Adrenal gland (tissue), 12 donors: Measurements from ENCODE around the gene C11orf71. TPM values are rescaled to one million over a fixed set of nuclear protein-coding genes. Genes with fewer than 3 reads are reported as not detected.

Experiments used
- DNase-seq, 7 donors: peaks; one replicate each; pipeline ENCODE4 v3.0.0-alpha.2; 2019 to 2020
- H3K27ac ChIP-seq, 5 donors: fragments of 200-600 bp; sonication (generic) in 4 of 5; 1 replicate in 3 of 5; 2 replicates in 2 of 5; pipeline versions ENCODE4 v1.5.1 to v1.8.0; 2016 to 2020; ENCODE audit warnings: mild to moderate bottlenecking in 1 of 5
- H3K27me3 ChIP-seq: fragments of 200-600 bp; 2 replicates; pipeline ENCODE4 v1.8.0; 2021
- H3K36me3 ChIP-seq, 2 donors: fragments of 200-600 bp; replicated peaks in 1 of 2; 1 replicate in 1 of 2; 2 replicates in 1 of 2; pipeline versions ENCODE4 v1.5.1 to v1.8.0; 2018 to 2022
- H3K4me1 ChIP-seq, 2 donors: fragments of 200-600 bp; replicated peaks in 1 of 2; 1 replicate in 1 of 2; 2 replicates in 1 of 2; pipeline versions ENCODE4 v1.5.1 to v1.8.0; 2018 to 2021
- H3K4me3 ChIP-seq, 4 donors: fragments of 200-600 bp; sonication (generic) in 3 of 4; one replicate each; pipeline ENCODE4 v1.5.1; 2016 to 2018
- H3K9me3 ChIP-seq, 3 donors: fragments of 200-600 bp; sonication (generic) in 1 of 3; replicated peaks in 1 of 3; 1 replicate in 2 of 3; 2 replicates in 1 of 3; pipeline versions ENCODE4 v1.5.1 to v1.8.0; 2016 to 2021
- POLR2A ChIP-seq, 2 donors: fragments of 450-650 bp; IDR thresholded peaks; one replicate each; pipeline ENCODE4 v1.6.1; 2017; ENCODE audit warnings: antibody characterized with exemption in 2 of 2, mild to moderate bottlenecking in 2 of 2, moderate library complexity in 1 of 2
- WGBS, 4 donors: extraction: QIAGEN DNeasy Blood & Tissue Kit in 2 of 4; methylation state at CpG; one replicate each; pipeline versions ENCODE4 v1.1.5 to v1.1.7; 2013 to 2017; 5-methylcytosine and 5-hydroxymethylcytosine counted together
- intact Hi-C, 2 donors: fragments of 100-400 bp; cut with DNase I; formaldehyde crosslinking; loops; one replicate each; pipeline versions ENCODE4 v1.14.1 to v1.15.0; 2022 to 2023
- polyA plus RNA-seq, 3 donors: library from polyadenylated mRNA; stranded (reverse); fragments of 200-250 nt in 2 of 3; fragments of 350-450 nt in 1 of 3; fragmentation: Illumina TruSeq in 1 of 3; extraction: RNeasy Lipid Tissue Mini Kit (QIAGEN cat#74804) in 1 of 3; gene quantifications; one replicate each; pipeline ENCODE4 v1.2.3, GENCODE V29; 2013 to 2014
- total RNA-seq, 9 donors: library from RNA; depleted of rRNA in 4 of 9; stranded (reverse); fragments of >200 nt in 4 of 9; fragments of 120-200 nt in 1 of 9; fragmentation: NEBNext Ultra II Directional in 1 of 9; extraction: Animal tissue kit (Norgen Biotek cat#: 25700) in 1 of 9; gene quantifications; one replicate each; pipeline versions ENCODE4 v1.1.0 to v1.2.4, GENCODE V29; 2013 to 2023
- TF ChIP-seq, protein P1 (sequence below), 6 experiments: fragments of 450-650 bp in 4 of 6; fragments of 200-600 bp in 2 of 6; sonication (generic) in 1 of 6; IDR thresholded peaks; 1 replicate in 5 of 6; 2 replicates in 1 of 6; pipeline versions ENCODE4 v1.5.1 to v1.8.0; 2016 to 2021; ENCODE audit warnings: antibody characterized with exemption in 6 of 6, mild to moderate bottlenecking in 2 of 6, moderate library complexity in 1 of 6
- donor health status: healthy with polysubstance abuse.
- donor health status: Bipolar disorder and iron deficiency.
- donor health status: DM: yes; HTN: yes; CAD: no.
- donor health status: DM: no; HTN: no; CAD: no.
- donor health status: DM: no; HTN: no; CAD: no.
- donor health status: DM: yes; HTN: yes; CAD: no.

The C11orf71 gene
- total and polyA plus RNA-seq, 12 donors, result 8.2 to 19.4 (median 16.8) TPM

DNA sequence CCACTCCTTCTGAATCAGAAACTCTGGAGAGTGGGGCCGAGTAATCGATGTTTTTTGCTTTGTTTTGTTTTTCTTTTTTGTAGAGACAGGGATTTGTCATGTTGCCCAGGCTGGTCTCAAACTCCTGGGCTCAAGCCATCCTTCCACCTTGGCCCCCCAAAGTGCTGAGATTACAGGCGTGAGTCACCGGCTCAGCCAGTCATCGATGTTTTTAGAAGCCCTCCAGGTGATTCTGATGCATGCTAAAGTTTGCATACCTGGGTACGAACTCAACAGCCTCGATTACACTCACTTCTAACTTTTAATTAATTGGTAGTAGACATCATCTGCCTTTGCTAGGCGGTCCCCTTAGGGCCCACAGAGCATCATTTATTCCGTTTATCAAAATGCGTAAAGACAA is 50.3 kb downstream of the C11orf71 start:
- Histone ChIP-seq H3K4me3 (no peak overlapping the region), H3K27ac (no peak overlapping the region), H3K4me1 (no peaks in the 10 kb centered on the region), H3K36me3 (no peaks in the 10 kb centered on the region), H3K27me3 (no peaks in the 10 kb centered on the region), H3K9me3 (no peaks in the 10 kb centered on the region)
- WGBS, 4 donors, result 74 to 82% (median 80%) methylated on average over 10 of the region's 10 CpGs
- intact Hi-C loops, result loop anchor here in 1 of 2 donors (10.0 kb wide), 1 partner anchor 95 kb away; no protein-coding TSS in a partner anchor
- no peak for DNase-seq
- TF ChIP-seq POLR2A (IDR thresholded peaks at IDR 0.05), result no peak
- TF ChIP-seq, protein P1, sequence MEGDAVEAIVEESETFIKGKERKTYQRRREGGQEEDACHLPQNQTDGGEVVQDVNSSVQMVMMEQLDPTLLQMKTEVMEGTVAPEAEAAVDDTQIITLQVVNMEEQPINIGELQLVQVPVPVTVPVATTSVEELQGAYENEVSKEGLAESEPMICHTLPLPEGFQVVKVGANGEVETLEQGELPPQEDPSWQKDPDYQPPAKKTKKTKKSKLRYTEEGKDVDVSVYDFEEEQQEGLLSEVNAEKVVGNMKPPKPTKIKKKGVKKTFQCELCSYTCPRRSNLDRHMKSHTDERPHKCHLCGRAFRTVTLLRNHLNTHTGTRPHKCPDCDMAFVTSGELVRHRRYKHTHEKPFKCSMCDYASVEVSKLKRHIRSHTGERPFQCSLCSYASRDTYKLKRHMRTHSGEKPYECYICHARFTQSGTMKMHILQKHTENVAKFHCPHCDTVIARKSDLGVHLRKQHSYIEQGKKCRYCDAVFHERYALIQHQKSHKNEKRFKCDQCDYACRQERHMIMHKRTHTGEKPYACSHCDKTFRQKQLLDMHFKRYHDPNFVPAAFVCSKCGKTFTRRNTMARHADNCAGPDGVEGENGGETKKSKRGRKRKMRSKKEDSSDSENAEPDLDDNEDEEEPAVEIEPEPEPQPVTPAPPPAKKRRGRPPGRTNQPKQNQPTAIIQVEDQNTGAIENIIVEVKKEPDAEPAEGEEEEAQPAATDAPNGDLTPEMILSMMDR (IDR thresholded peaks at IDR 0.05), result no peak

Other genes with a start within 250 kb of the C11orf71 start
- gene NNMT, start 104.1 kb downstream of the C11orf71 start, total RNA-seq, result 100 to 1,000 TPM in 2 of 9 donors, 10 to 100 TPM in 6, under 1 TPM in 1; 0.94 to 162 (median 76.6) TPM
- gene NNMT, start 104.1 kb downstream of the C11orf71 start, polyA plus RNA-seq, result 100 to 1,000 TPM in 2 of 3 donors, 10 to 100 TPM in 1; 30.6 to 354 (median 128) TPM
- gene RBM7, start 155 bp upstream of the C11orf71 start, total RNA-seq, result 10 to 100 TPM in 7 of 9 donors, 1 to 10 TPM in 2; 1.7 to 29.2 (median 19.2) TPM
- gene RBM7, start 155 bp upstream of the C11orf71 start, polyA plus RNA-seq, result 10 to 100 TPM in 1 of 3 donors, 1 to 10 TPM in 2; 5.3 to 28.4 (median 7.2) TPM
- gene REXO2, start 39.0 kb upstream of the C11orf71 start, total RNA-seq, result 100 to 1,000 TPM in 7 of 9 donors, 10 to 100 TPM in 2; 76.6 to 211 (median 107) TPM
- gene REXO2, start 39.0 kb upstream of the C11orf71 start, polyA plus RNA-seq, result 100 to 1,000 TPM in 1 of 3 donors, 10 to 100 TPM in 2; 50.5 to 171 (median 77.4) TPM
- under 1 TPM in 1 of 9 donors, not detected in 8; 0.15 TPM for gene NXPE1, start 159.4 kb upstream of the C11orf71 start, total RNA-seq
- not detected for gene NXPE1, start 159.4 kb upstream of the C11orf71 start, polyA plus RNA-seq
- not detected for gene NXPE4, start 195.3 kb upstream of the C11orf71 start, total RNA-seq
- gene NXPE4, start 195.3 kb upstream of the C11orf71 start, polyA plus RNA-seq, result not detected